GM21381 (cell line): Measurements from ENCODE around the gene PEA15.

Experiments used
- ATAC-seq: cut with Tn5 transposase; IDR thresholded peaks from one replicate; pipeline ENCODE4 v1.9.1; 2021; ENCODE audit warnings: mild to moderate bottlenecking, moderate library complexity; ENCODE audit not compliant: unreplicated experiment

PEA15 gene

GRCh38 chr1:160236806-160237205 lies 31.6 kb downstream of the PEA15 start:
- no peak for ATAC-seq

GRCh38 chr1:160237558-160237957 lies 32.4 kb downstream of the PEA15 start:
- no peak for ATAC-seq

GRCh38 chr1:160238408-160238807 lies 33.2 kb downstream of the PEA15 start:
- ATAC-seq = no peak

- no peak for ATAC-seq
Measured at GRCh38 chr1:160239582-160240299, 34.6 kb downstream of the PEA15 start.

GRCh38 chr1:160243767-160244166 lies 38.6 kb downstream of the PEA15 start:
- ATAC-seq = no peak

- ATAC-seq = no peak
Measured at GRCh38 chr1:160244209-160244608, 39.0 kb downstream of the PEA15 start.

GRCh38 chr1:160245434-160245833 lies 40.2 kb downstream of the PEA15 start:
- no peak for ATAC-seq

GRCh38 chr1:160247053-160247452 lies 41.9 kb downstream of the PEA15 start:
- no peak for ATAC-seq

GRCh38 chr1:160251011-160251410 lies 45.8 kb downstream of the PEA15 start:
- ATAC-seq = no peak

GRCh38 chr1:160251687-160252526 lies 46.7 kb downstream of the PEA15 start:
- peak; percentile 64 for ATAC-seq

- ATAC-seq = no peak
Measured at GRCh38 chr1:160255781-160256300, 50.7 kb downstream of the PEA15 start.

GRCh38 chr1:160256396-160257046 lies 51.3 kb downstream of the PEA15 start:
- ATAC-seq = no peak

- ATAC-seq = no peak
Measured at GRCh38 chr1:160257411-160258015, 52.3 kb downstream of the PEA15 start.

GRCh38 chr1:160258177-160258798 lies 53.1 kb downstream of the PEA15 start:
- no peak for ATAC-seq

GRCh38 chr1:160260406-160261382 lies 55.5 kb downstream of the PEA15 start:
- ATAC-seq = no peak

- no peak for ATAC-seq
Measured at GRCh38 chr1:160261556-160261892, 56.3 kb downstream of the PEA15 start.

GRCh38 chr1:160261893-160262794 lies 57.0 kb downstream of the PEA15 start, which contains the start of gene DCAF8:
TSS of gene DCAF8 (minus strand) at chr1:160262549. CDS start at chr1:160244008, 18,541 bp downstream.
- ATAC-seq = peak; percentile 83

GRCh38 chr1:160264795-160265307 lies 59.7 kb downstream of the PEA15 start:
- no peak for ATAC-seq
